RCC 7860 (cell line): ENCODE results near the gene BACE2.
A peak's percentile ranks its signal among the peaks of the same experiment; 100 is the strongest.

Experiments
- DNase-seq: peaks from one replicate; pipeline ENCODE4 v3.0.0-alpha.2; 2015; ENCODE audit warnings: low spot score
- FAIRE-seq: peaks from 2 replicates; lab custom pipeline; 2012; peaks lifted over from hg19 to GRCh38; lab: Jason Lieb, UNC

Gene BACE2

GRCh38 chr21:41167348-41168342, at the start of gene BACE2:
Gene BACE2 (plus strand): TSS chr21:41168160. CDS start chr21:41168264, 104 bp downstream.
- FAIRE-seq = no peak
- peak; percentile 38 for DNase-seq

- no peak for DNase-seq
- no peak for FAIRE-seq
These were observed 48.1 kb upstream of the BACE2 start for GRCh38 chr21:41119901-41120300.

- no peak for DNase-seq
- FAIRE-seq = no peak
These were observed 47.0 kb upstream of the BACE2 start for GRCh38 chr21:41120997-41121396.

GRCh38 chr21:41121785-41122415, 46.1 kb upstream of the BACE2 start:
- peak; percentile 55 for DNase-seq
- no peak for FAIRE-seq

- FAIRE-seq (no peak), DNase-seq (no peak)
These were observed 43.2 kb upstream of the BACE2 start for GRCh38 chr21:41124641-41125201.

GRCh38 chr21:41128981-41129380, 39.0 kb upstream of the BACE2 start:
- no peak for DNase-seq

GRCh38 chr21:41130883-41131282, 37.1 kb upstream of the BACE2 start:
- no peak for DNase-seq
- FAIRE-seq = no peak

More at GRCh38 chr21:41128981-41129380, 39.0 kb upstream of the BACE2 start:
- no peak for FAIRE-seq

GRCh38 chr21:41133874-41134522, 34.0 kb upstream of the BACE2 start:
- DNase-seq (peak; percentile 18), FAIRE-seq (peak; percentile 52)

GRCh38 chr21:41135746-41136145, 32.2 kb upstream of the BACE2 start:
- FAIRE-seq = no peak
- no peak for DNase-seq

- FAIRE-seq = no peak
These were observed 31.7 kb upstream of the BACE2 start for GRCh38 chr21:41136286-41136685.

GRCh38 chr21:41137401-41137800, 30.6 kb upstream of the BACE2 start:
- FAIRE-seq (no peak), DNase-seq (no peak)

More at GRCh38 chr21:41136286-41136685, 31.7 kb upstream of the BACE2 start:
- DNase-seq = no peak

- DNase-seq (no peak), FAIRE-seq (no peak)
These were observed 30.1 kb upstream of the BACE2 start for GRCh38 chr21:41137889-41138288.

GRCh38 chr21:41138711-41139110, 29.2 kb upstream of the BACE2 start:
- FAIRE-seq = no peak
- no peak for DNase-seq

- FAIRE-seq = no peak
- no peak for DNase-seq
These were observed 28.7 kb upstream of the BACE2 start for GRCh38 chr21:41139275-41139674.

- no peak for FAIRE-seq
These were observed 28.0 kb upstream of the BACE2 start for GRCh38 chr21:41139951-41140350.

GRCh38 chr21:41141031-41141457, 26.9 kb upstream of the BACE2 start:
- DNase-seq (peak; percentile 79), FAIRE-seq (no peak)

More at GRCh38 chr21:41139951-41140350, 28.0 kb upstream of the BACE2 start:
- DNase-seq = no peak

- DNase-seq = peak; percentile 88
- peak; percentile 2 for FAIRE-seq
These were observed 25.7 kb upstream of the BACE2 start for GRCh38 chr21:41142051-41142795.

- FAIRE-seq (no peak), DNase-seq (no peak)
These were observed 24.2 kb upstream of the BACE2 start for GRCh38 chr21:41143596-41144325.
